H9 (cell line): ENCODE results near the gene AMELX. TPM values are rescaled to one million over a fixed set of nuclear protein-coding genes. Genes with fewer than 3 reads are reported as not detected.

ENCODE experiments used
- DNase-seq: peaks from one replicate; pipeline ENCODE4 v3.0.0-alpha.2; 2017
- H2AFZ ChIP-seq: one replicate; pipeline ENCODE4 v1.6.1; 2013; ENCODE audit warnings: mild to moderate bottlenecking, low read length, control low read depth, moderate library complexity
- H2AK5ac ChIP-seq: 2 replicates; pipeline ENCODE4 v1.6.1; 2013; ENCODE audit warnings: low read length, control low read depth, mixed read lengths; ENCODE audit not compliant: insufficient read length
- H2BK120ac ChIP-seq: one replicate; pipeline ENCODE4 v1.6.1; 2013; ENCODE audit warnings: low read depth, mild to moderate bottlenecking, low read length, control low read depth, inconsistent platforms; ENCODE audit not compliant: poor library complexity, severe bottlenecking
- H2BK12ac ChIP-seq: 2 replicates; pipeline ENCODE4 v1.6.1; 2013; ENCODE audit warnings: low read length, control low read depth, mixed read lengths, low read depth; ENCODE audit not compliant: insufficient read length
- H2BK15ac ChIP-seq: 2 replicates; pipeline ENCODE4 v1.6.1; 2013; ENCODE audit warnings: low read depth, low read length, control low read depth
- H2BK20ac ChIP-seq: one replicate; pipeline ENCODE4 v1.6.1; 2013; ENCODE audit warnings: low read depth, mild to moderate bottlenecking, low read length, control low read depth, inconsistent platforms; ENCODE audit not compliant: poor library complexity, severe bottlenecking
- H2BK5ac ChIP-seq: 2 replicates; pipeline ENCODE4 v1.6.1; 2013; ENCODE audit warnings: low read length, control low read depth, mixed read lengths; ENCODE audit not compliant: insufficient read length
- H3K14ac ChIP-seq: 2 replicates; pipeline ENCODE4 v1.6.1; 2013; ENCODE audit warnings: low read length, control low read depth; ENCODE audit not compliant: insufficient read depth
- H3K18ac ChIP-seq: 2 replicates; pipeline ENCODE4 v1.6.1; 2013; ENCODE audit warnings: low read depth, mild to moderate bottlenecking, mixed read lengths, low read length, control low read depth; ENCODE audit not compliant: insufficient read length
- H3K23ac ChIP-seq: 2 replicates; pipeline ENCODE4 v1.6.1; 2013; ENCODE audit warnings: low read length, control low read depth, mixed read lengths, low read depth; ENCODE audit not compliant: insufficient read length
- H3K23me2 ChIP-seq: 2 replicates; pipeline ENCODE4 v1.6.1; 2013; ENCODE audit warnings: low read depth, mild to moderate bottlenecking, mixed read lengths, low read length, control low read depth; ENCODE audit not compliant: insufficient read length, poor library complexity, severe bottlenecking
- H3K27ac ChIP-seq: 2 replicates; pipeline ENCODE4 v1.5.1; 2013; ENCODE audit warnings: low read length, control low read depth, mixed read lengths, low read depth; ENCODE audit not compliant: insufficient read length
- H3K27me3 ChIP-seq: 2 replicates; pipeline ENCODE4 v1.6.1; 2013; ENCODE audit warnings: low read length, control low read depth, inconsistent platforms; ENCODE audit not compliant: insufficient read depth
- H3K4ac ChIP-seq: 2 replicates; pipeline ENCODE4 v1.6.1; 2013; ENCODE audit warnings: low read depth, mild to moderate bottlenecking, control low read depth, inconsistent platforms, low read length, moderate library complexity
- H3K4me1 ChIP-seq: 2 replicates; pipeline ENCODE4 v1.6.1; 2013; ENCODE audit warnings: low read length, control low read depth, inconsistent platforms; ENCODE audit not compliant: insufficient read depth
- H3K4me2 ChIP-seq: 2 replicates; pipeline ENCODE4 v1.6.1; 2013; ENCODE audit warnings: low read length, control low read depth, mixed read lengths; ENCODE audit not compliant: insufficient read length, insufficient read depth
- H3K56ac ChIP-seq: 2 replicates; pipeline ENCODE4 v1.6.1; 2013; ENCODE audit warnings: low read depth, mild to moderate bottlenecking, mixed read lengths, low read length, control low read depth; ENCODE audit not compliant: insufficient read length
- H3K79me1 ChIP-seq: 2 replicates; pipeline ENCODE4 v1.6.1; 2013; ENCODE audit warnings: low read depth, mild to moderate bottlenecking, moderate library complexity, low read length, control low read depth, inconsistent platforms; ENCODE audit not compliant: insufficient read depth, poor library complexity, severe bottlenecking
- H3K79me2 ChIP-seq: 2 replicates; pipeline ENCODE4 v1.6.1; 2013; ENCODE audit warnings: low read length, control low read depth, inconsistent platforms; ENCODE audit not compliant: insufficient read depth
- H3K9ac ChIP-seq: 2 replicates; pipeline ENCODE4 v1.6.1; 2013; ENCODE audit warnings: low read length, control low read depth, mixed read lengths; ENCODE audit not compliant: insufficient read length; ENCODE audit errors: extremely low read depth
- H3K9me3 ChIP-seq: one replicate; pipeline ENCODE4 v1.6.1; 2013; ENCODE audit warnings: low read depth, low read length, inconsistent platforms; ENCODE audit not compliant: control insufficient read depth
- H3T11ph ChIP-seq: one replicate; pipeline ENCODE4 v1.6.1; 2013; ENCODE audit warnings: mild to moderate bottlenecking, low read length, control low read depth, inconsistent platforms
- H4K20me1 ChIP-seq: one replicate; pipeline ENCODE4 v1.6.1; 2013; ENCODE audit not compliant: control insufficient read depth, insufficient read length, insufficient read depth
- H4K5ac ChIP-seq: 2 replicates; pipeline ENCODE4 v1.6.1; 2013; ENCODE audit warnings: low read depth, mild to moderate bottlenecking, mixed read lengths, low read length, control low read depth; ENCODE audit not compliant: insufficient read length
- H4K8ac ChIP-seq: replicated peaks from 2 replicates; pipeline ENCODE4 v1.6.1; 2013; ENCODE audit warnings: low read length, control low read depth, mixed read lengths, low read depth; ENCODE audit not compliant: insufficient read length
- H4K91ac ChIP-seq: 2 replicates; pipeline ENCODE4 v1.6.1; 2013; ENCODE audit warnings: low read depth, mild to moderate bottlenecking, moderate library complexity, mixed read lengths, low read length, control low read depth; ENCODE audit not compliant: insufficient read length
- H3K27ac Mint-ChIP-seq, 3 experiments: 2 replicates in 2 of 3; 3 replicates in 1 of 3; pipeline ENCODE4 v1.8.0; 2020 to 2021; ENCODE audit warnings: mixed read lengths in 3 of 3, mild to moderate bottlenecking in 1 of 3, moderate library complexity in 1 of 3
- H3K27me3 Mint-ChIP-seq: 2 replicates; pipeline ENCODE4 v1.8.0; 2021; ENCODE audit warnings: low read depth, mild to moderate bottlenecking, moderate library complexity, mixed read lengths
- H3K36me3 Mint-ChIP-seq, 3 experiments: 2 replicates in 2 of 3; 3 replicates in 1 of 3; pipeline ENCODE4 v1.8.0; 2020 to 2021; ENCODE audit warnings: low read depth in 3 of 3, mixed read lengths in 3 of 3; ENCODE audit not compliant: insufficient read depth in 1 of 3
- H3K4me1 Mint-ChIP-seq, 2 experiments: 2 replicates each; pipeline ENCODE4 v1.8.0; 2020; ENCODE audit warnings: mixed read lengths in 2 of 2
- H3K4me3 Mint-ChIP-seq, 2 experiments: 2 replicates in 1 of 2; 3 replicates in 1 of 2; pipeline ENCODE4 v1.8.0; 2020 to 2021; ENCODE audit warnings: mild to moderate bottlenecking in 2 of 2, mixed read lengths in 2 of 2, moderate library complexity in 1 of 2
- H3K9me3 Mint-ChIP-seq, 2 experiments: 2 replicates in 1 of 2; 3 replicates in 1 of 2; pipeline ENCODE4 v1.8.0; 2020; ENCODE audit warnings: mild to moderate bottlenecking in 2 of 2, mixed read lengths in 2 of 2, moderate library complexity in 1 of 2
- WGBS: extraction: QIAGEN DNeasy Blood & Tissue Kit; methylation state at CpG from one replicate; pipeline ENCODE4 v1.1.7; 2013; ENCODE audit warnings: missing lambda C conversion rate, low lambda C conversion rate, mixed read lengths; ENCODE audit not compliant: insufficient read length; ENCODE audit errors: extremely low coverage; 5-methylcytosine and 5-hydroxymethylcytosine counted together
- total RNA-seq: library from RNA; stranded (reverse); gene quantifications from 2 replicates; pipeline ENCODE4 v1.2.1, GENCODE V29; 2021
- TF ChIP-seq, protein P1 (sequence below): fragments of 200-600 bp; sonication (generic); conservative IDR thresholded peaks from 3 replicates; pipeline ENCODE4 v1.8.0; 2021; ENCODE audit warnings: antibody characterized with exemption, mild to moderate bottlenecking

AMELX gene
- total RNA-seq, 1 experiment from 2014 or later = not detected

DNA sequence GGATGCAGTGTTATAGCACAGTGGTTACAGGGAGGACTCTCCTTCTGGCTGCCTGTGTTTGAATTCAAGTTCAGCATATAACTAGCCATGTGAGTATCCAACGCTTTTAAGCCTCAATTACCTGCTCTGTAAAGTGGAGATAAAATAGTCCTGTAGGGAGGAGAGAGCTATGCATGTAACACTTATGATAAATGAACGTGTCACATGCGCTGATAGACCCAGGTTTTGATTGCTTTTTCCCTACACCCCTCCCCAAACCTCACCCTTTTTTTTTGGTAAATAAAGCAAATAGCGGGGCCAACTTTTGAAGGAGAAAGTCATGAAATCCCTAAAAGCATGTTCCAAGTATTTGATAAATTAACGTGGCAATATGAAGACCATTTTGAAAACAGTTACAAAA is 20.4 kb upstream of the AMELX start:
- Histone ChIP-seq H3K18ac (no peak overlapping the region), H3K23me2 (no peaks in the 10 kb centered on the region), H2BK20ac (no peak overlapping the region), H3K27me3 (no peaks in the 10 kb centered on the region), H2BK12ac (no peak overlapping the region), H3K4me1 (no peaks in the 10 kb centered on the region), H3K14ac (no peak overlapping the region), H3K4ac (no peak overlapping the region), H2BK120ac (no peak overlapping the region), H3K79me2 (no peaks in the 10 kb centered on the region), H3T11ph (no peak overlapping the region), H3K27ac (no peak overlapping the region), H3K56ac (no peak overlapping the region), H4K8ac (no peak overlapping the region), H3K79me1 (no peaks in the 10 kb centered on the region), H3K4me2 (no peak overlapping the region), H3K9ac (no peak overlapping the region), H2AFZ (no peak overlapping the region), H4K5ac (no peak overlapping the region), H2AK5ac (no peak overlapping the region), H4K20me1 (no peaks in the 10 kb centered on the region), H3K23ac (no peak overlapping the region), H2BK5ac (no peak overlapping the region), H3K9me3 (no peaks in the 10 kb centered on the region), H2BK15ac (no peak overlapping the region), H4K91ac (no peak overlapping the region)
- TF ChIP-seq, protein P1, sequence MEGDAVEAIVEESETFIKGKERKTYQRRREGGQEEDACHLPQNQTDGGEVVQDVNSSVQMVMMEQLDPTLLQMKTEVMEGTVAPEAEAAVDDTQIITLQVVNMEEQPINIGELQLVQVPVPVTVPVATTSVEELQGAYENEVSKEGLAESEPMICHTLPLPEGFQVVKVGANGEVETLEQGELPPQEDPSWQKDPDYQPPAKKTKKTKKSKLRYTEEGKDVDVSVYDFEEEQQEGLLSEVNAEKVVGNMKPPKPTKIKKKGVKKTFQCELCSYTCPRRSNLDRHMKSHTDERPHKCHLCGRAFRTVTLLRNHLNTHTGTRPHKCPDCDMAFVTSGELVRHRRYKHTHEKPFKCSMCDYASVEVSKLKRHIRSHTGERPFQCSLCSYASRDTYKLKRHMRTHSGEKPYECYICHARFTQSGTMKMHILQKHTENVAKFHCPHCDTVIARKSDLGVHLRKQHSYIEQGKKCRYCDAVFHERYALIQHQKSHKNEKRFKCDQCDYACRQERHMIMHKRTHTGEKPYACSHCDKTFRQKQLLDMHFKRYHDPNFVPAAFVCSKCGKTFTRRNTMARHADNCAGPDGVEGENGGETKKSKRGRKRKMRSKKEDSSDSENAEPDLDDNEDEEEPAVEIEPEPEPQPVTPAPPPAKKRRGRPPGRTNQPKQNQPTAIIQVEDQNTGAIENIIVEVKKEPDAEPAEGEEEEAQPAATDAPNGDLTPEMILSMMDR = no peak
- no peak for DNase-seq
- peaks cover 47 to 51% of the 10 kb centered on the region in 2 experiments for H3K9me3 Mint-ChIP-seq
- H3K27me3 Mint-ChIP-seq = peaks cover 2% of the 10 kb centered on the region
- H3K4me1 Mint-ChIP-seq = no peaks in the 10 kb centered on the region
- no peak overlapping the region for H3K4me3 Mint-ChIP-seq
- H3K36me3 Mint-ChIP-seq = 0 out of 7 replicates have a peak, but pooled peaks cover 0 to 4% (median 0%) of the 10 kb centered on the region in 3 experiments
- WGBS = no CpG with 5 or more reads among the region's 5 CpGs
- no peak overlapping the region for H3K27ac Mint-ChIP-seq
